GM12873 (cell line): ENCODE measurements around the gene GP1BB.

Source experiments
- TF ChIP-seq, protein P1 (sequence below): IDR thresholded peaks from 2 replicates; pipeline ENCODE4 v1.5.1; 2012; ENCODE audit warnings: low read depth, mild to moderate bottlenecking, moderate library complexity, low read length, control low read depth; ENCODE audit not compliant: insufficient read depth; ENCODE audit errors: missing control alignments

The GP1BB gene

DNA sequence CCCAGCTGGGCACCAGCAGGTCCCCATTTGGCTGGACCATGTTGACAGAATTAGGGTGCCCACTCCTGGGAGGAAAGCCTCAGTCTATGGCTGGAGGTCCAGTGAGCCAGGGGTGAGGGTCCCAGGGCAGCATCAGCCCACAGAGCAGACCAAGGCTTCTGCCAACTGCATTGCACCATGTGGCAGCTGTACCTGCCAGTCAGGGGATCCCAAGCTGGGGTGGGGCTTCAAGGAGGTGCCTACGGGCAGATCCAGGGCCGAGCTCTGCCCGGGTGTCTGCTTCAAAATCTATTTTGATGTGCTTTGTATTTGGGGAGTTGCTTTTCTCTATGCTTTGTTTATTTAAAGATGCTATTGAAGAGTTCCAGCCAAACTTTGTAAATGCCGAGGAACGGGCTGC, 10.4 kb downstream of the GP1BB start:
- TF ChIP-seq, protein P1, sequence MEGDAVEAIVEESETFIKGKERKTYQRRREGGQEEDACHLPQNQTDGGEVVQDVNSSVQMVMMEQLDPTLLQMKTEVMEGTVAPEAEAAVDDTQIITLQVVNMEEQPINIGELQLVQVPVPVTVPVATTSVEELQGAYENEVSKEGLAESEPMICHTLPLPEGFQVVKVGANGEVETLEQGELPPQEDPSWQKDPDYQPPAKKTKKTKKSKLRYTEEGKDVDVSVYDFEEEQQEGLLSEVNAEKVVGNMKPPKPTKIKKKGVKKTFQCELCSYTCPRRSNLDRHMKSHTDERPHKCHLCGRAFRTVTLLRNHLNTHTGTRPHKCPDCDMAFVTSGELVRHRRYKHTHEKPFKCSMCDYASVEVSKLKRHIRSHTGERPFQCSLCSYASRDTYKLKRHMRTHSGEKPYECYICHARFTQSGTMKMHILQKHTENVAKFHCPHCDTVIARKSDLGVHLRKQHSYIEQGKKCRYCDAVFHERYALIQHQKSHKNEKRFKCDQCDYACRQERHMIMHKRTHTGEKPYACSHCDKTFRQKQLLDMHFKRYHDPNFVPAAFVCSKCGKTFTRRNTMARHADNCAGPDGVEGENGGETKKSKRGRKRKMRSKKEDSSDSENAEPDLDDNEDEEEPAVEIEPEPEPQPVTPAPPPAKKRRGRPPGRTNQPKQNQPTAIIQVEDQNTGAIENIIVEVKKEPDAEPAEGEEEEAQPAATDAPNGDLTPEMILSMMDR, result no peak

DNA sequence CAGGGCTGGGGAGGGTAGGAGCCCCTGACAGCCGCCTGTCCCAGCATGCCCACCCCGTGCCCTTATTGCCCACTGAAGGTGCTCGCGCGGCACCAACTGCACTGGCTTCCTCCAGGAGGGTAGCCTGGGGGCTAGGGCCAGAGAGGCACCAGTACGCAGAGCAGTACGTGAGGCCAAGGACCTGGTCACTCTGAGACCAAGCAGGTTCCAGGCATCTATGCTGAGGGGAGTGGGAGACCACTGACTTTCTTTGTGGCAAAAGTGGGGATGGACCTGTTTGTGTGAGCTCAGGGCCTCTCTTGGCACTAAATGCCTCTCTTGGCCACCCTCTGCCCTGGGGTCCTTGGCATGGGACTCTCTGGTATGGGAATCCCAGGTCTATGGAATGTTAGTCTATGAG, 10.8 kb downstream of the GP1BB start:
- TF ChIP-seq, protein P1, result no peak

DNA sequence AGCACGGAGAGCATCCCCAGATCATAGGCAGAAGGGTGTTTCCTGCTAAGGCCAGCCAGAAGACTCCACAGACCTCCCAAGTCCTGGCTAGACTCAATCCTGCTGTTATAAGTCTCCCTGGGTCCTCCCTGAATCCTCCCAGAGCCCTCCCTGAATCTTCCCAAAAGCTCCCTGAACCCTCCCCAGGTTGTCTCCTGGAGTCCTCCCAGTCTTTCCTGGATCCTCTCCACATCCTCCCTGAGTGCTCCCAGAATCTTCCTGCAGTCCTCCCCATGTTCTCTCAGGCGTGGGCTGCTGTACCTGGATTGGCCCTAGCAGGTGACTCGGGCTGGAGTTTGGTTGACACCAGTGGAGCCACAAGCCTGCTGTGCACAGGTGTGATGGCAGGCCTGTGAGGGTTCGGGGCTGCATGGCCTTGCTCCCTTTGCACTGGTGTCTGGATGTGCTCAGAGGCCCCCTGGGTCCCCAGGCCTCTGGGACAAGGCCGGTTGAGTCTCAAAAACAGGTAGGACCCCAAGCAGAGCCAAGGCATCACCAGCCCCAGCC, 11.6 kb downstream of the GP1BB start:
- TF ChIP-seq, protein P1, result no peak

- TF ChIP-seq, protein P1, result no peak
These were observed 12.5 kb downstream of the GP1BB start for GRCh38 chr22:19735665-19736510.

DNA sequence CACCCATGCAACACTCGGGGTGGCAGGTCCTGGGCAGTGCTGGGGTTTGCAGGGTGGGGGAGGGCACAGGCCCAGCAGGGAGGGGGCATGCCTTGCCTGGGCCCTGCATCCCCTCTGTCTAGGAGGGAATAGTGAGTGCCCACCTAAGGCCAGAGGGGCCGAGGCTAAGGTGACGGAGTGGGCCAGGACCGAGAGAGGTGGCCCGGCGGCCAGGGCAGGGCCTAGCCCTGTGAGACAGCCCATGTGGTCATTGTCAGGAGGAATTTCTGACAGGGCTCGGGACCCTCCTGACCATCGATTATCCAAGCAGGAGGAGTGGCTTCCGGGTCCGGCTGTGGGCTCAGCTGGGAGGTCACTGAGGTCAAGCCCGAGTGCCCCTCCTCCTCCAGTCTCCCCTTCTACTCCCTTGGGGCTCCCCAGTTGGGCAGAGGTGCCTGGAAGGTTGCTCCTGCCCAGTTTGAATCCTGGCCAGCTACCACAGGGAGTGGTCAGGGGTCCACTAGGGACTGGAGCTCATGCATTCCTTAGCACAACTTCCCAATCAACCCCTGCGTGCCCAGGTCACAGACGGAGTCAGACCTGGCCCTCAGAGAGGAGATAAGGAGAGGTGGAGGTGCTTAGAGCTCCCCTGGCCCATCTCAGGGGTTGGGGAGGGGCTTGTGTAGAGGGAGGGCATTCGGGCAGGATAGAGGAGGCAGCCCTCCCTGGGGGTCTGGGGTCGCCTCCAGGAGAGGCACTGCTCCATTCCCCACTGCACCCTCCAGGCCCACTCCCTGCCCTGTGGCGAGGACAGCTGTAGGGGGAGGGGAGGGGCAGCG, 14.7 kb downstream of the GP1BB start:
- TF ChIP-seq, protein P1, result no peak

GRCh38 chr22:19738664-19739447, 15.5 kb downstream of the GP1BB start:
- TF ChIP-seq, protein P1, result no peak
